NCI-H2081 treated with DMSO at 0.1 percent for 48 hours (cell line): Measurements from ENCODE around the gene SLC25A45.
"Not testable (repeated sequence)": the region's sequence is repeated elsewhere in the genome, so short reads cannot be mapped to it uniquely, and the experiment has no call there.

Experiments used
- DNase-seq: peaks from one replicate; lab custom pipeline; 2025; lab: John Stamatoyannopoulos, UW

SLC25A45 gene

DNA sequence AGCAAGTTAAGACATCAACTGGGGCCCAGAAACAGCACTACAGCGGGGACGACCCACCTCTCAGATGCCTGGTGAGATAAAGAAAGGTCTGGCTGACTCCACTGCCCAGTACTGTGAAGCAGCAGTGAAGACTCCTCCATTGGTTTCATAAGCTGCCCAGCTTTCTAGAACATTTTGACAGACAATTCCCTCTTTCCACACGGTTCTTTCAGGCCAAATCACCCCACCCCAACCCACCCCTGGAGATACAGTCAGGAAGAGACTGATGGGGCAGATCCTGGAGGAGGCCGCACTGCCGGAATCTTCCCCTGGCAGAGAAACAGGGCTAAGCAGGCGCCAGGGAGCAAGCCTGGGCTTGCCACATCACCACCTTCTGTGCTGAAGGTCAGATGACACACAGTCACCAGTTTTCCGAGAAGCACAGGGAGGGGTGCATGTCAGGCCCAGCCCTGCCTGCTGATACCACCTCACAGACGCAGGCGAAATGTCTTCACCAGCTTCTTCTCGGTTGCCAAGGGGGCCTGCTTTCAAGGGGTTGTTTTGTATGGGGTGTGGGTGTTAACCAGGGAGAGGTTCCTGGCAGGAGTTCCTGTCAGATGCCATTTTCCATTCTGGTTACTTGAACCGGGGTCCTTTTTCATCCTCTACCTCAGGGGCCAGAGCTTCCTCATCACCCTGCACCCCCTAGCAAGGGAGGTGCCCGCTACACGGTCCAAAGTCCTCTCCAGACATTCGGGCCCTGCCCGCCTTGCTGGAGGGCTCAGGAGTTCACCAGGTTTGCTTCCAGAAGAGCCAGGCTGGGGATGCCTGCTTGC, 38.7 kb upstream of the SLC25A45 start:
- no peak for DNase-seq

DNA sequence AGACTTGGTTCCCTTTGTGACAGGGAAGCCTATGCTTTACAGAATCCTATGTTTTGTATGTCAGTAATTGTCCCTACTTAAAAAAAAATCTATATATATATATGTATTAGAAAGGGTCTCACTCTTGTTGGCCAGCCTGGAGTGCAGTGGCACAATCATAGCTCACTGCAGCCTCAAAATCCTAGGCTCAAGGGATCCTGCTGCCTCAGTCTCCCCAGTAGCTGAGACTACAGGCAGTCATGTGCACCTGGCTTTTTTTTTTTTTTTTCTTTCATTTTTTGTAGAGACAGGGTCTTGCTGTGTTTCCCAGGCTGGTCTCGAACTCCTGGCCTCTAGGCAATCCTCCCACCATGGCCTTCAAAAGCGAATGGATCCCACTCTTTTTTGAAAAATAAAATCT, 38.1 kb upstream of the SLC25A45 start:
- DNase-seq, result no peak

GRCh38 chr11:65419772-65420481, 37.5 kb upstream of the SLC25A45 start:
- no peak for DNase-seq

DNA sequence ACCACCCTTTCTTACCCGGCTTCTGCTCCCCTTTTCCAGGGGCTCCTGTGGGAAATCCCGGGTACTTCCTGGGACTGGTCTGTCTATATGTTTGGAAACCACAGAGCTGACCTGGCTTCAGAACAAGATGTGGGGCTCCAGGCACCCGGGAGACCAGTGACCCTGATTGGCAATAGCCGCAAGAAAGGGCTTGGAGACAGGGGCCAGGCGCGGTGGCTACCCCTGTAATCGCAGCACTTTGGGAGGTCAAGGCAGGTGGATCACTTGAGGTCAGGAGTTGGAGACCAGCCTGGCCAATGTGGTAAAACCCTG, 37.0 kb upstream of the SLC25A45 start:
- no peak for DNase-seq

GRCh38 chr11:65418681-65419459, 36.4 kb upstream of the SLC25A45 start:
- DNase-seq, result peak; percentile 77

GRCh38 chr11:65418431-65418680, 35.9 kb upstream of the SLC25A45 start:
- DNase-seq, result no peak

DNA sequence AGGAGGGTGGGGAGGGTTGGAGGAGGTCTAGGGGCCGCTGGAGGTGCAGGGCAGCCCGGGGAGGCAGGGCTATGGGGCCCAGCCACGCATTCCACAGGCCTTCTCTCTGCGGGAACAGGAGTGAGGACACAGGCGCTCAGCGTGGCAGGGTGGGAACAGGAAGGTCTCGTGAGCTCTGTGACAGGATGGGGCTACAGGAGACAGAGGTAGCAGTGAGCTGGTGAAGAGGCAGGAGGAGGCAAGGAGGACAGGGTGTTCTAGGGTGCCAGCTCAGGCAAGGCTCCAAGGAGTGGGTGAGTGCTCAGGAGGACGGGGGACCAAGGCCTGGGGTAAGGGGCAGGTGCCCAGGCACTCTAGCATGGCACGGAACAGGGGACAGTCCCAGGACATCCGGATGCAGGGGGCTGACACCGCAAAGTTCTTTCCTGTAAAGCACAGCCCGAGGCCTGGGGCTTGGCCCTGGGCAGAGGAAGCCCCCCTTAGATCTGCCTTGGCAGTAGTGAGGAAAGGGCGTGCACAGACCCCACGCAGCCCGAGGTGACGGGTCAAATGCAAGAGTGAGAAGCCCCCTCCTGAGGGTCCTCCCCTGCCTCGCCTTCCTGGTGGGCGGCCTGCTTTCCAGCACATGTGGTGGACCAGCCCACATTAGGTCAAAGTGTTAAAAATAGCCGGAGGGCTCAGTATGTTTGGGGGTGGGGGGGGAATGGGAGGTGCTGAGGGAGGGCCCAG, 35.4 kb upstream of the SLC25A45 start:
- DNase-seq, result no peak

- DNase-seq, result no peak
Measured at GRCh38 chr11:65416841-65417701, 34.6 kb upstream of the SLC25A45 start.

DNA sequence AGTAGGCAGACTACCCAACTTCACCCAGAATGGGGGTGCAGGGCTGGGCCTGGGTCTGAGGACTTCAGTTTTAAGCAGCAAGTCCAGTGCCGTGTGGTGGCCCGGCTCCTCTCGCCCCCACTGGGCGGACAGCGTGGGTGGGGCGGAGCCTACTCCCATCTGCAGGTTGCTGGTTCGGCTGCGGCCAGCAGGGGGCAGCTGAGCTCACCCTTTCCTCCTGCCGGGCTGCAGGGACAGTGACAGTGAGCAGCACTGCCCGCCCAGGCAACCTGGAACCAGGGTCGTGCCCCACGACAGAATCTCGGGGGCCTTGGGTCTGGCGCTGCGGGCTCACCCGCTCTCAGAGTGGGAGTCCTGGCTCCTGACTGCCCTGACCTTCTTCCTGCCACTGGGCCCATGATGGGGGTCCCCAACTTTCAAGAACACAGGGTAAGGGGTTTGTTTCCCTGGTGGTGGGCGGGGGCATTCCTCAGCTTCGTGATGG, 33.9 kb upstream of the SLC25A45 start:
- no peak for DNase-seq

DNA sequence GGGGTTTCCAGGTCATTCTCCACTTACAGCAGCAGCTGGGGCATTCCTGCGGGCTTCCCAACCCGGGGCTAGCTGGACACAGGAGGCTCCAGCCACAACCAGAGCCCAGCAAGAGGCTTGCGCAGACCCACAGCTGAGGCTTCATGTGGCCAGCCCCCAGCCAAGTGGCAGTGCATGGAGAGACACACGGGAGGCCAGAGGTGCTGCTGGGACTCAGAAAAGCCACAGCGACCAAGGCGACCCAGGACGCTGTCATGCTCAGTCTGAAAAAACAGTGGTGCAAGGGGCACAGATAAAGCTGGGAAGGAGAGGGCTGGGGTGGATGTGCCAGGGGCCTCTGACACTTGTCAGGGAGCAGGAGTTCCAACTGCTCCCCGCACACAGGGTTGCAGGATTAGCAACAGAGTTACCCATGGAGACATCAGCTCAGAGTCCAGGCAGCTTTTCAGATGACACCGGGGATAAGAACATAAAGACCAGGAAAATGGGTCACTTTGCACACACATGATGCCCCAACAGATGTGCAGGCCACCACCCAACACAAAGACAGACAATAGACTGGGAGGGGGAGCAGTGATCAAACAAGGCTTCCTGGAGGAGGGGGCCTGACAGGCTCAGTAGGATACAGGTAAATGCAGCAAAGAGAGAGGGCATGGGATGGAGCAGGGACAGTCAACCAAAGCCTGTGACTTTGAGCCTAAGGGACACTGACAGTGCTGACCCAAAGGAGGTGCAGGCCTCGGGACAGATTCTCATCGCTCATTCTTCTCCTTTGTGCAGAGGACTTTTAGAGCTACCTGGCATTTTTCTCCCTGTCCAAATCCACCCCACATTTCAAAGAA, 33.3 kb upstream of the SLC25A45 start:
- DNase-seq, result no peak

DNA sequence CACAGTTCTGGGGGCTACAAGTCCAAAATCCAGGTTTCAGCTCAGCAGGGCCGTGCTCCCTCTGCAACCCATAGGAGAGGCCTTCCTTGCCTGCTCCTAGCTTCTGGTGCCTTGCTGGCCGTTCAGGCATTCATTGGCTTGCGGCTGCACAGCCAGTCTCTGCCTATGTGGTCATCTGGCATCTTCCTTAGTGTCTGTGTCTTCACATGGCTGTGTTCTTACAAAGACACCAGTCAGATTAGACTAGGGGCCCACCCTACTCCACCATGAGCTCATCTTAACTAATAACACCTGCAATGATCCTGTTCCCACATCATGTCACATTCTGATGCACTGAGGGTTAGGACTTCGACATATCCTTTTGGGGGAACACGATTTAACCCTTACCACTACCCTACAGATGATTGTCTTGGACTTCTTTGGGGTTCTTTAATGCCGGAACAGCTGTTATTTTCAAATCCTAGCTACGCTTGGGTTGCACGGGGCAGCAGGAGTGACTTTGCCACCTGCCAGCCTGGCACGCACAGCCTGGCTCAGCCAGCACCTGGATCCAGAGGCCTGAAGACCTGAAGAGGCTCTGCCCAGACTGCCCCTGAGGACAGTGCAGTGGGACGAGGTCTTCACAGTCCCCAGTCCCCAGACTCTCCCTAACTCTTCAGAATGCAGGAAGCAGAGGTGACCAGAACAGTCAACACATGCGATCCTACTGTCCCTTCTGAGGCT, 32.5 kb upstream of the SLC25A45 start:
- no peak for DNase-seq

GRCh38 chr11:65413077-65413664, 30.7 kb upstream of the SLC25A45 start:
- not testable (repeated sequence) for DNase-seq

DNA sequence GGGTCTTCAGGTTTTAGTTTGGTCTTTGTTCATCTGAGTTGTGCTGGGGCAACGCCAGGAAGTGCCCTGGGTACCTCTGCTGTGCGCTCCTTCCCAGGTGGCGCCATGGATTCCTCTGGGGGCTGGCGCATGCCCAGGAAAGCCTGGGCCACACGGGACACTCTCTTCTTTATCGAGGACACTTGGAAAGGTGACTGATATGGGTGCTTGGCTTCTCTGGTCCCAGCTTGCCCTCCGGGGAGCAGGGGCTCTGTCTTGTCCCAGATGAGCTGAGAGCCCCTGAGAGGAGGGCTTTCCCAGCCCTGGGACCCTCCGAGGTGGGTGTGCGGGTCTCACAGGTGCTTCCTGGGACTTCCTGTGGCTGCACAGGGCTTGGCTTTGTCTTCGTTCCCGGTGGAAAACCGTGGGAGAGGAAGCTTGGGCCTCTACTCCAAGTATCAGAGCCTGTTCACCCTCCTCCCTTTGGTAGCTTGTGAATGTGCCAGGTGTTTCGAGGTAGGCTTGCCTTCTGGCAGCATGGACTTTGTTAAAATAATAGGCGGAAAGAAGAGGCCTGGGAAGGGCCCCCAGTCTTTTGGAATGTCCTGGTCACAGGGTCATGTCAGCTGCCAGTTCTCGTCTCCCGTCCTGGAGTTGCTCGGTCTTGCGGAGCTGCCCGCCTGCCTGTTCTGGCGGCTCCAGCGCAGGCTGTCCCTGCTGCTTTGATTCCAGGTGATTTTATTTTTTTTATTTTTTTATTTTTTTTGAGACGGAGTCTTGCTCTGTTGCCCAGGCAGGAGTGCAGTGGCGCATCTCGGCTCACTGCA, 30.0 kb upstream of the SLC25A45 start:
- DNase-seq, result no peak

GRCh38 chr11:65411681-65412070, 29.2 kb upstream of the SLC25A45 start:
- DNase-seq, result no peak

GRCh38 chr11:65410936-65411680, 28.7 kb upstream of the SLC25A45 start:
- DNase-seq, result no peak

GRCh38 chr11:65404638-65405339, 22.3 kb upstream of the SLC25A45 start:
- DNase-seq, result no peak

- no peak for DNase-seq
Measured at GRCh38 chr11:65404210-65404609, 21.8 kb upstream of the SLC25A45 start.
